Measurements from ENCODE around the gene TMC7.

The TMC7 gene

DNA sequence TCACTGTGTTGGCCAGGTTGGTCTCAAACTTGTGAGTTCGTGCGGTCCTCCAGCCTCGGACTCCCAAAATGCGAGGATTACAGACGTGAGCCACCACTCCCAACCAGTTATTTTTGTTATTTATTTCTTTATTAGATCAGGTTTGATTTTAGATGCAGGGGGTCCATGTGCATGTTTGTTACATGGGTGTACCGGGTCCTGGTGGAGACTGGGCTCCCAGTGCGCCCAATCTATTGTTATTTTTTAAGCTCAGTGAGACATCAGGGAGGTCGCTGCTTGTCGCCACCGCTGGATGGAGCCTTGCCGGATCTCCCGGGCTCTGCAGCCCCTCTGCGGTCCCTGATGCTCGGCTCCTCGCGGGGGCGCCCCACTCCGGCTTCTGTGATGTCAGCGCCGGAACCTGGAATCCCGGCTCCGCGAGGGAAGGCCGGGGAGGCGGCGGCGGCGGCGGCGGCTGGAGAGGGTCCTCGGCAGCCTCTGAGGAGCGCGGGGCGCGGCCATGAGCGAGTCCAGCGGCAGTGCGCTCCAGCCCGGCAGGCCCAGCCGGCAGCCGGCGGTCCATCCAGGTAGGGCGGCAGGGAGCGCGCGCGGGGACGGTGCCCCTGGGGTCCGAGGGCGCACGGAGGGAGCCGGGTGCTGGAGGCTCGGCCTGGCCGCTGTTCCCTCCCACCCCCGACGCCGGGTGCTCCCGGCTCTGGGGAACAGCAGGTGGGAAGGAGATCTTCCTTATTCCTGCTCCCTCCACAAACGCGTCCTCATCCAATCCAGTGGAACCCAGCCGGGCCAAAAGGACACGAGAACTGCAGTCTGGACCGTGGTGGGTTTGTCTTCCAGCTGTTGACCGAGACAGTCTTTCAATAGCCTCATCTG lies at the start of gene TMC7:
TMC7 (plus strand) TSS at position 370 of the 870 bp plus-strand sequence; CDS start at position 500, 130 bp downstream.
- Histone ChIP-seq H3K27ac (ENCODE audit: low read depth, low read length) (peak within 1 kb of the TSS; percentile 26), H3K4me3 (ENCODE audit: low read depth in 1 of 2, low read length in 2 of 2) (peak within 1 kb of the TSS; percentile 74 to 84), H3K9me3 (ENCODE audit: control insufficient read depth in 1 of 2, low read length in 2 of 2) (no peaks in the 10 kb centered on the region), H3K4me1 (ENCODE audit: control insufficient read depth in 1 of 2, insufficient read depth in 2 of 2, low read length in 2 of 2) (no peaks in the 10 kb centered on the region), H3K9ac (ENCODE audit: low read depth in 1 of 2, low read length in 2 of 2) (peak within 1 kb of the TSS; percentile 62 to 80), H3K27me3 (ENCODE audit: control insufficient read depth in 1 of 2, insufficient read depth in 2 of 2, low read length in 2 of 2) (no peaks in the 10 kb centered on the region), H3K36me3 (ENCODE audit: control insufficient read depth in 1 of 2, insufficient read depth in 2 of 2, low read length in 2 of 2) (no peaks in the 10 kb centered on the region)

DNA sequence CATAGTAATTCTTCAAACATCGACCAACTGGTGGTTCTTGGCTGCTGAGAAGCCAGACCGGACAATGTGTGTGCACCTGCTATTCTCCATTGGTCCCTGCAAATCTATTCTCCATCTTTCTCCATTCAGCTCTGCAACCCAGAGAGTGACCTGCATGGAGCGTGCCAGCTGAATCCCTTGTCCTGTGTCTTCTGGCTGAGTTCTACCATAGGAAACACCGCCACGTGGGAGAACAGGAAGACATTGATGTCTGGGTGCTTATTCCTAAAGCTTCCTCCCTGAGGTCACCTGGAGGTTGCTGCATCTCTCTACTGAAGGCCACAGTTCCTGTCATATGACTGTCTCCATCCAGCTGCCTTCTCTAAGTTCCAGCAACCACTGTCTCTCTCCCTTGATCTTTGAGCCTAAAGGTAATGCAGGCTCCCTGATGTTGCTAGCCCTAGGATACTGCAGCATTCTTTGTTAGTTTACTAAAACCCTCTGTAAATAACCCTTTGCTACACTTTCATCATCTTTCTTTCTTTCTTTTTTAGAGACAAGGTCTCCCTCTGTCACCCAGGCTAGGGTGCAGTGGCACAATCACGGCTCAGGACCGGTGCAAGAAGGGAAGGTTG lies 46.9 kb upstream of the TMC7 start:
- H3K9ac ChIP-seq (ENCODE audit: low read depth in 1 of 2, low read length in 2 of 2), result no peak overlapping the region
- no peaks in the 10 kb centered on the region for H3K36me3 ChIP-seq (ENCODE audit: control insufficient read depth in 1 of 2, insufficient read depth in 2 of 2, low read length in 2 of 2)
- H3K27me3 ChIP-seq (ENCODE audit: control insufficient read depth in 1 of 2, insufficient read depth in 2 of 2, low read length in 2 of 2), result no peaks in the 10 kb centered on the region
- no peak overlapping the region for H3K4me3 ChIP-seq (ENCODE audit: low read depth in 1 of 2, low read length in 2 of 2)
- H3K27ac ChIP-seq (ENCODE audit: low read depth, low read length), result no peak overlapping the region
- H3K4me1 ChIP-seq (ENCODE audit: control insufficient read depth in 1 of 2, insufficient read depth in 2 of 2, low read length in 2 of 2), result peaks cover 0 to 7% of the 10 kb centered on the region in 2 donors
- no peaks in the 10 kb centered on the region for H3K9me3 ChIP-seq (ENCODE audit: control insufficient read depth in 1 of 2, low read length in 2 of 2)

DNA sequence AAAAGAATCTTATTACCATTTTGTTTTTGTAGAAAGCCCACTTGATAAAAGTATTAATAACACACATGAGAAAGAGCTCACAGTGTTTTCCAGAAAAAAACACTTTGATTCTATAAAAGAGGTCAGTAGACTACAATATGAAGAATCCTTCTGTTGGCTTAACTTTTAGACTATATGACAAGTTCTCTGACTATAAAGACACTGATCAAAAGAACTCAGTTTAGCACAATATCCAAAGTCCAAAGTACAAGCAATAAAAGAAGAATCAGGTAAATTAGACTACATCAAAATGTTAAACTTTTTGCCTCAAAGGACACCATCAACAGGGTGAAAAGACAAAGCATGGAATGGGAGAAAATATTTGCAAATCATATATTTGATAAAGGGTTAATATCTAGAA lies 46.3 kb upstream of the TMC7 start:
- Histone ChIP-seq H3K36me3 (ENCODE audit: control insufficient read depth in 1 of 2, insufficient read depth in 2 of 2, low read length in 2 of 2) (no peaks in the 10 kb centered on the region), H3K27ac (ENCODE audit: low read depth, low read length) (no peak overlapping the region), H3K9ac (ENCODE audit: low read depth in 1 of 2, low read length in 2 of 2) (no peak overlapping the region), H3K27me3 (ENCODE audit: control insufficient read depth in 1 of 2, insufficient read depth in 2 of 2, low read length in 2 of 2) (no peaks in the 10 kb centered on the region), H3K4me3 (ENCODE audit: low read depth in 1 of 2, low read length in 2 of 2) (no peak overlapping the region), H3K4me1 (ENCODE audit: control insufficient read depth in 1 of 2, insufficient read depth in 2 of 2, low read length in 2 of 2) (peaks cover 0 to 3% of the 10 kb centered on the region in 2 donors), H3K9me3 (ENCODE audit: control insufficient read depth in 1 of 2, low read length in 2 of 2) (no peaks in the 10 kb centered on the region)

DNA sequence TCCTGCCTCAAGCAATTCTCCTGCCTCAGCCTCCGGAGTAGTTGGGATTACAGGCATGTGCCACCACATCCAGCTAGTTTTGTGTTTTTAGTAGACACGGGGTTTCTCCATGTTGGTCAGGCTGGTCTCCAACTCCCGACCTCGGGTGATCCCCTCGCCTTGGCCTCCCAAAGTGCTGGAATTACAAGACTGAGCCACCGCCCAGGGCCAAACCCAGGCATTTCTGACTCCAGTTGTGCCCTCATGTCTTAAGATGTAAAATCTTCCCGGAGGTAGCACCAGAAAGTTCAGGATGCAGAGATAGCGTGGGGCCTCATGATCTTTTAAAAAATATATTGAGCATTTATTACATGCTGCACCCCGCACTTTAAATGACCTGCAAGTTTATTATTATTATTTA lies 44.7 kb upstream of the TMC7 start:
- Histone ChIP-seq H3K36me3 (ENCODE audit: control insufficient read depth in 1 of 2, insufficient read depth in 2 of 2, low read length in 2 of 2) (no peaks in the 10 kb centered on the region), H3K4me3 (ENCODE audit: low read depth in 1 of 2, low read length in 2 of 2) (no peak overlapping the region), H3K4me1 (ENCODE audit: control insufficient read depth in 1 of 2, insufficient read depth in 2 of 2, low read length in 2 of 2) (no peaks in the 10 kb centered on the region), H3K9ac (ENCODE audit: low read depth in 1 of 2, low read length in 2 of 2) (no peak overlapping the region), H3K9me3 (ENCODE audit: control insufficient read depth in 1 of 2, low read length in 2 of 2) (no peaks in the 10 kb centered on the region), H3K27ac (ENCODE audit: low read depth, low read length) (no peak overlapping the region), H3K27me3 (ENCODE audit: control insufficient read depth in 1 of 2, insufficient read depth in 2 of 2, low read length in 2 of 2) (no peaks in the 10 kb centered on the region)

DNA sequence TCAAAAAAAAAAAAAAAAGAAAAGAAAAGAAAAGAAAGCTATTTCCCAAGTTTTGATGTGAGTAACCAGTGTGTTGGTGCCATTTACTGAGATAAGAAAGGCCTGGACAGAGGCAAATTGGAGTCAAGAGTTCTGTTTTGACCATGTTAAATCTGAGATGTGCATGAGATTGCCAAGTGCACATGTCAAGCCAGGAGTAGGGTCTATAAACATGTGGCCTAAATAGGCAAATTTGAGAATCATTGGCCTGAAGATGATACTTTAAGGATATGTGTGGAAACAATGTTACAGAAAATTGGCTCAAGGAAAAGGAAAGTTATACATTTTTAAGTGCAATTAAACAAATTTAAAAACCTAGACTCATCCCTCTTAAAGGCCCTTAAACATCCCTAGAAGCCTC lies 42.3 kb upstream of the TMC7 start:
- H3K9me3 ChIP-seq (ENCODE audit: control insufficient read depth in 1 of 2, low read length in 2 of 2), result no peaks in the 10 kb centered on the region
- H3K27ac ChIP-seq (ENCODE audit: low read depth, low read length), result no peak overlapping the region
- H3K4me3 ChIP-seq (ENCODE audit: low read depth in 1 of 2, low read length in 2 of 2), result no peak overlapping the region
- peaks cover 1 to 5% of the 10 kb centered on the region in 2 donors for H3K4me1 ChIP-seq (ENCODE audit: control insufficient read depth in 1 of 2, insufficient read depth in 2 of 2, low read length in 2 of 2)
- H3K36me3 ChIP-seq (ENCODE audit: control insufficient read depth in 1 of 2, insufficient read depth in 2 of 2, low read length in 2 of 2), result no peaks in the 10 kb centered on the region
- no peaks in the 10 kb centered on the region for H3K27me3 ChIP-seq (ENCODE audit: control insufficient read depth in 1 of 2, insufficient read depth in 2 of 2, low read length in 2 of 2)
- no peak overlapping the region for H3K9ac ChIP-seq (ENCODE audit: low read depth in 1 of 2, low read length in 2 of 2)

DNA sequence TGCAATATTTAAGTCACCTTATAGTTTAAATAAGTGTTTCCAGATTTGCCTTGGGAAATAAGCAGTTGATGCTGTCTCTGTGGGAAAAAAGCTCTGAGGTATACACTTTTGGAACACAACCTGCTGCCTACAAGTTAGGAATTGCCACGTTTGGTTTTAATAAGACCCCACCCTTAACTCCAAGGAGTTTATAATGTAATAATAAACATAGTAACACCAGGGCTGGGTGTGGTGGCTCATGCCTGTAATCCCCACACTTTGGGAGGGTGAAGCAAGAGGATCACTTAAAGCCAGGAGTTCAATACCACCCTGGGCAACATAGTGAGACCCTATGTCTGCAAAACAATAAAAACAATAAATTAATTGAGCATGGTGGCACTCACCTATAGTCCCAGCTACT lies 41.7 kb upstream of the TMC7 start:
- Histone ChIP-seq H3K9me3 (ENCODE audit: control insufficient read depth in 1 of 2, low read length in 2 of 2) (no peaks in the 10 kb centered on the region), H3K9ac (ENCODE audit: low read depth in 1 of 2, low read length in 2 of 2) (no peak overlapping the region), H3K27ac (ENCODE audit: low read depth, low read length) (no peak overlapping the region), H3K27me3 (ENCODE audit: control insufficient read depth in 1 of 2, insufficient read depth in 2 of 2, low read length in 2 of 2) (no peaks in the 10 kb centered on the region), H3K4me3 (ENCODE audit: low read depth in 1 of 2, low read length in 2 of 2) (no peak overlapping the region), H3K4me1 (ENCODE audit: control insufficient read depth in 1 of 2, insufficient read depth in 2 of 2, low read length in 2 of 2) (peaks cover 4 to 5% of the 10 kb centered on the region in 2 donors), H3K36me3 (ENCODE audit: control insufficient read depth in 1 of 2, insufficient read depth in 2 of 2, low read length in 2 of 2) (no peaks in the 10 kb centered on the region)

DNA sequence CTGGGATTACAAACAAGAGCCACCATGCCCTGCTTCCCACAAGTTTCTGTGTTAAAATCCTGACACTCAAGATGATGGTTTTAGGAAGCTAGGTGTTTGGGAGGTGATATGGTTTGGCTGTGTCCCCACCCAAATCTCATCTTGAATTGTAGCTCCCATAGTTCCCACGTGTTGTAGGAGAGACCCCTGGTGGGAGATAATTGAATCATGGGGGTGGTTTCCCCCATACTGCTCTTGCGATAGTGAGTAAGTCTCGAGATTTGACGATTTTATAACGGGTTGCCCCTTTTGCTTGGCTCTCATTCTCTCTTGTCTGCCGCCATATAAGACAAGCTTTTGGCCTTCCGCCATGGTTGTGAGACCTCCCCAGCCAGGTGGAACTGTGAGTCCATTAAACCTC lies 40.3 kb upstream of the TMC7 start:
- Histone ChIP-seq H3K27ac (ENCODE audit: low read depth, low read length) (no peak overlapping the region), H3K9ac (ENCODE audit: low read depth in 1 of 2, low read length in 2 of 2) (no peak overlapping the region), H3K9me3 (ENCODE audit: control insufficient read depth in 1 of 2, low read length in 2 of 2) (no peaks in the 10 kb centered on the region), H3K4me3 (ENCODE audit: low read depth in 1 of 2, low read length in 2 of 2) (no peak overlapping the region), H3K36me3 (ENCODE audit: control insufficient read depth in 1 of 2, insufficient read depth in 2 of 2, low read length in 2 of 2) (no peaks in the 10 kb centered on the region), H3K27me3 (ENCODE audit: control insufficient read depth in 1 of 2, insufficient read depth in 2 of 2, low read length in 2 of 2) (no peaks in the 10 kb centered on the region), H3K4me1 (ENCODE audit: control insufficient read depth in 1 of 2, insufficient read depth in 2 of 2, low read length in 2 of 2) (peaks cover 4 to 5% of the 10 kb centered on the region in 2 donors)

DNA sequence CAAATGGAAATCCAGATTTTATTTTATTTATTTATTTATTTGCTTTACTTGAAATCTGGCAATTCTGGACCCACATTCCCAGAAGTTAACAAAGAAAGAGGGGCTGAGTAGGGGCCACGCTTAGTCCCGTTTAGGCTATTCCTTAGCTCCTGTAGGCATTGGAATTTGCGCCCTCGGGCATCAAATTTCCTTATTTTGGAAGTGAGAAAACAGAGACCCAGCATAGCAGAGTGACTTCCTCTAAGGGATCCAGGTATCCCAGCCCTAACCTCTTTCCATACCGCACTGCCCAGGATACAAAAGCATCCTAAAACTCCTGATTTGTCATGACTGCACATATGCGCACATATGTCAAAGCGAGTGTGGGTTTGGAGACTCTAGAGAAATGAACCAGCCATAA lies 38.5 kb upstream of the TMC7 start:
- peaks cover 4 to 5% of the 10 kb centered on the region in 2 donors for H3K4me1 ChIP-seq (ENCODE audit: control insufficient read depth in 1 of 2, insufficient read depth in 2 of 2, low read length in 2 of 2)
- no peak overlapping the region for H3K9ac ChIP-seq (ENCODE audit: low read depth in 1 of 2, low read length in 2 of 2)
- H3K9me3 ChIP-seq (ENCODE audit: control insufficient read depth in 1 of 2, low read length in 2 of 2), result no peaks in the 10 kb centered on the region
- no peak overlapping the region for H3K27ac ChIP-seq (ENCODE audit: low read depth, low read length)
- H3K4me3 ChIP-seq (ENCODE audit: low read depth in 1 of 2, low read length in 2 of 2), result no peak overlapping the region
- no peaks in the 10 kb centered on the region for H3K36me3 ChIP-seq (ENCODE audit: control insufficient read depth in 1 of 2, insufficient read depth in 2 of 2, low read length in 2 of 2)
- H3K27me3 ChIP-seq (ENCODE audit: control insufficient read depth in 1 of 2, insufficient read depth in 2 of 2, low read length in 2 of 2), result no peaks in the 10 kb centered on the region

DNA sequence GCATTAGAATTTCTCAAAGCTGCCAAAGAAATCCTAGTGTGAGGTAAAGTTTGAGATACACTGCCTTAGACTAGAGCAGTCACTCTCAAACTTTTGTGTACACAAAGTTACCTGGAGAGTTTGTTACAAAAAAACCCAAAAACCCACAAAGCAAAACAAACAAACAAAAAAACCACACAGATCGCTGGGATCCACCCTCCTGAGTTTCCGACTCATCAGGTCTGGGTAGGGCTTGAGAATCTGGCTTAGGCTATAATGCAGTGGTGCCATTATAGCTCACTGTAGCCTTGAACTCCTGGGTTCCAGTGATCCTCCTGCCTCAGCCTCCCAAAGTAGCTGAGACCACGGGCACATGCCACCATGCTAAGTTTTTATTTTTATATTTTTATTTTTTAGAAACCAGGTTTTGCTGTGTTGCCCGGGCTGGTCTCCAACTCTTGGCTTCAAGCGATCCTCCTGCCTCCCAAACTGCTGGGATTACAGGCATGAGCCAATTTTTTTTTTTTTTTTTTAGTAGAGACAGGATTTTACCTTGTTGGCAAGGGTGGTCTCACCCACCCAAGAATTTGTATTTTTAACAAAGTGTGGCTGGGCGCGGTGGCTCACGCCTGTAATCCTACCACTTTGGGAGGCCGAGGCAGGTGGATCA lies 35.2 kb upstream of the TMC7 start:
- Histone ChIP-seq H3K27ac (ENCODE audit: low read depth, low read length) (no peak overlapping the region), H3K9ac (ENCODE audit: low read depth in 1 of 2, low read length in 2 of 2) (no peak overlapping the region), H3K4me3 (ENCODE audit: low read depth in 1 of 2, low read length in 2 of 2) (no peak overlapping the region), H3K4me1 (ENCODE audit: control insufficient read depth in 1 of 2, insufficient read depth in 2 of 2, low read length in 2 of 2) (peaks cover 4 to 5% of the 10 kb centered on the region in 2 donors), H3K36me3 (ENCODE audit: control insufficient read depth in 1 of 2, insufficient read depth in 2 of 2, low read length in 2 of 2) (no peaks in the 10 kb centered on the region), H3K9me3 (ENCODE audit: control insufficient read depth in 1 of 2, low read length in 2 of 2) (no peaks in the 10 kb centered on the region), H3K27me3 (ENCODE audit: control insufficient read depth in 1 of 2, insufficient read depth in 2 of 2, low read length in 2 of 2) (no peaks in the 10 kb centered on the region)

Measured in duodenal mucosa (tissue), 2 donors.